Measurements from ENCODE around the gene ZNF213. TPM values are rescaled to one million over a fixed set of nuclear protein-coding genes. Genes with fewer than 3 reads are reported as not detected.

ZNF213 gene
- total and polyA plus RNA-seq, 2 donors (not counting 1 experiment from before 2014, with no cell fraction given), result 0.43 to 8.8 TPM

GRCh38 chr16:3158026-3158509, 23.2 kb downstream of the ZNF213 start:
- no peaks in the 10 kb centered on the region for H4K20me1 ChIP-seq (ENCODE audit: control insufficient read depth, extremely low read depth, insufficient read depth, low read length)
- no peak for TF ChIP-seq CTCF (conservative IDR thresholded peaks at IDR 0.05 in 1 of 2, IDR thresholded peaks at IDR 0.05 in 1 of 2; ENCODE audit: low read depth in 1 of 2, low read length in 2 of 2)
- no peak for TF ChIP-seq EZH2 (IDR thresholded peaks at IDR 0.05; ENCODE audit: low read length, missing control alignments)
- peak overlapping the region; percentile 51 for H3K9ac ChIP-seq (ENCODE audit: insufficient read depth, low read length)
- H2AFZ ChIP-seq (ENCODE audit: low read length), result peak overlapping the region; percentile 65
- no peak for DNase-seq (ENCODE audit: low read depth in 2 of 2)
- no peaks in the 10 kb centered on the region for H3K27me3 ChIP-seq (ENCODE audit: control insufficient read depth, insufficient read depth, low read length)
- H3K9me3 ChIP-seq (ENCODE audit: control insufficient read depth, insufficient read depth, low read depth, low read length), result no peaks in the 10 kb centered on the region
- H3K4me2 ChIP-seq (ENCODE audit: extremely low read depth, insufficient read depth, low read length), result peak overlapping the region; percentile 91
- H3K27ac ChIP-seq (ENCODE audit: insufficient read depth, low read length), result peak overlapping the region; percentile 30
- peaks cover 3% of the 10 kb centered on the region for H3K4me1 ChIP-seq (ENCODE audit: control insufficient read depth, extremely low read depth, insufficient read depth, low read length)
- H3K36me3 ChIP-seq (ENCODE audit: control insufficient read depth, insufficient read depth, low read length), result no peaks in the 10 kb centered on the region
- no peaks in the 10 kb centered on the region for H3K79me2 ChIP-seq (ENCODE audit: control insufficient read depth, insufficient read depth, low read length)
- peak overlapping the region; percentile 72 to 76 (median 74) for H3K4me3 ChIP-seq (replicated peaks in 1 of 4; ENCODE audit: control extremely low read depth in 1 of 4, insufficient read depth in 1 of 4, low read depth in 3 of 4, low read length in 4 of 4)

GRCh38 chr16:3158510-3159314, 23.9 kb downstream of the ZNF213 start:
- Histone ChIP-seq H3K79me2 (ENCODE audit: control insufficient read depth, insufficient read depth, low read length) (no peaks in the 10 kb centered on the region), H3K27ac (ENCODE audit: insufficient read depth, low read length) (peak overlapping the region; percentile 88), H3K4me1 (ENCODE audit: control insufficient read depth, extremely low read depth, insufficient read depth, low read length) (peaks cover 3% of the 10 kb centered on the region), H4K20me1 (ENCODE audit: control insufficient read depth, extremely low read depth, insufficient read depth, low read length) (no peaks in the 10 kb centered on the region), H2AFZ (ENCODE audit: low read length) (peak overlapping the region; percentile 85), H3K36me3 (ENCODE audit: control insufficient read depth, insufficient read depth, low read length) (no peaks in the 10 kb centered on the region), H3K27me3 (ENCODE audit: control insufficient read depth, insufficient read depth, low read length) (no peaks in the 10 kb centered on the region), H3K4me3 (replicated peaks in 1 of 4; ENCODE audit: control extremely low read depth in 1 of 4, insufficient read depth in 1 of 4, low read depth in 3 of 4, low read length in 4 of 4) (peak overlapping the region; percentile 72 to 77 (median 74)), H3K9me3 (ENCODE audit: control insufficient read depth, insufficient read depth, low read depth, low read length) (no peaks in the 10 kb centered on the region), H3K4me2 (ENCODE audit: extremely low read depth, insufficient read depth, low read length) (peak overlapping the region; percentile 91), H3K9ac (ENCODE audit: insufficient read depth, low read length) (peak overlapping the region; percentile 79)
- TF ChIP-seq EZH2 (IDR thresholded peaks at IDR 0.05; ENCODE audit: low read length, missing control alignments) (no peak), CTCF (conservative IDR thresholded peaks at IDR 0.05 in 1 of 2, IDR thresholded peaks at IDR 0.05 in 1 of 2; ENCODE audit: low read depth in 1 of 2, low read length in 2 of 2) (peak in 1 of 2 donors; percentile 6)
- DNase-seq (ENCODE audit: low read depth in 2 of 2), result peak; percentile 84 to 86

- Histone ChIP-seq H3K79me2 (ENCODE audit: control insufficient read depth, insufficient read depth, low read length) (no peaks in the 10 kb centered on the region), H3K9ac (ENCODE audit: insufficient read depth, low read length) (no peak overlapping the region), H3K36me3 (ENCODE audit: control insufficient read depth, insufficient read depth, low read length) (no peaks in the 10 kb centered on the region), H3K9me3 (ENCODE audit: control insufficient read depth, insufficient read depth, low read depth, low read length) (no peaks in the 10 kb centered on the region), H2AFZ (ENCODE audit: low read length) (no peak overlapping the region), H3K4me1 (ENCODE audit: control insufficient read depth, extremely low read depth, insufficient read depth, low read length) (peaks cover 3% of the 10 kb centered on the region), H4K20me1 (ENCODE audit: control insufficient read depth, extremely low read depth, insufficient read depth, low read length) (no peaks in the 10 kb centered on the region), H3K4me3 (replicated peaks in 1 of 4; ENCODE audit: control extremely low read depth in 1 of 4, insufficient read depth in 1 of 4, low read depth in 3 of 4, low read length in 4 of 4) (no peak overlapping the region), H3K27ac (ENCODE audit: insufficient read depth, low read length) (no peak overlapping the region), H3K27me3 (ENCODE audit: control insufficient read depth, insufficient read depth, low read length) (no peaks in the 10 kb centered on the region), H3K4me2 (ENCODE audit: extremely low read depth, insufficient read depth, low read length) (no peak overlapping the region)
- no peak for DNase-seq (ENCODE audit: low read depth in 2 of 2)
- TF ChIP-seq EZH2 (IDR thresholded peaks at IDR 0.05; ENCODE audit: low read length, missing control alignments), result no peak
- TF ChIP-seq CTCF (conservative IDR thresholded peaks at IDR 0.05 in 1 of 2, IDR thresholded peaks at IDR 0.05 in 1 of 2; ENCODE audit: low read depth in 1 of 2, low read length in 2 of 2), result no peak
These were observed 26.6 kb downstream of the ZNF213 start for GRCh38 chr16:3161235-3162018.
